Stimulated activated CD8-positive, alpha-beta memory T cell treated with anti-CD3 and anti-CD28 coated beads, Interleukin-7, amount 100 ng/mL, for 1 hour (primary cell): Measurements from ENCODE around the gene PLAA.
A peak's percentile ranks its signal among the peaks of the same experiment; 100 is the strongest.

Source experiments
- DNase-seq, 2 donors: peaks; one replicate each; pipeline ENCODE4 v3.0.0-alpha.2; 2020; ENCODE audit warnings: low read depth in 2 of 2

Gene PLAA

DNA sequence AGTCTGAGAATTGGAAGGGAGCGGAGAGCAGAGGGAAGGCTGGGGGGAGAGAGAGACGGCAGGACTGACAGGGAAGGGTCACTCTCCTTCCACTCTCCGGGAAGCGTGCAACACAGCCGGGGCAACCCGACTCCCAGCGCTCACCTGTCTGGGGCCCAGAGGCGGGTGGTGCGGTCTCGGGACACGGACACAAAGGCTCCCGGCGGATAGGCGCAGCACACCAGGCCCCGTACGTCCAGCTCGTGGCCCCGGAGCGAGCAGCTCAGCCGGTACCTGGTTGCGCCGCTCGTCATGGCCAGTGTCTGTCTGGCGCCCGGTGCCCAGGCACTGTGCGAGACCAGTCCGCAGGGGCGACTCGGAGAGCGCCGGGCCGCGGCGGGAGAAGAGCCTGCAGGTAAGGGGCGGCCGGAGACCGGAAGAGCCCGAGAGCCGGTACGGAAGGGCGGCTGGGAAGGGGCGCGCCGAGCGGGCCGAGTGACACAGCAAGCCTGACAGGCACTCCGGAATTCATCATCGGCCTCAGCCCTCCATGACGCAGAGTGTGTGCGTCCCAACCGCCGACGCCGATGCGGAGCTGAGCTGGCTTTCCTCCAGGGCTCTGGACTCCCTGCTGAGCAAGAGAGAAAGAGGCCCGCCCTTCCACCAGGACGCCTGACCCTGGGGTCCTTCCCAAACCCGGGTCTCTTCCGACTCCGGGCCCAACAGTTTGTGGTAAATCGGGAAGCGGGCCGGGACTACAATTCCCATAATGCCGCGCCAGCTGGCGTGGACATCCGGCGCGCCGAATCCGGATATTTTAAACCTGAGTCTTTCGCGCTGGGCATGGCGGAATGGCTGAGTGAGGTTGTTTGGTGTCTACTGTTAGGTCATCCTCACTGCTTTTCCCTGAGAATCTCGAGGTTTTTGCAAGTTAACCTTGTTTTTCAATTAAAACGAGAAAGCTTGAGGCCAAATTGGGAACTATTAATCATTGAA lies at the start of gene PLAA:
TSS of gene PLAA (minus strand) at position 490 of the 975 bp plus-strand sequence. CDS start at position 293, 197 bp downstream.
- DNase-seq = peak; percentile 68 to 69

DNA sequence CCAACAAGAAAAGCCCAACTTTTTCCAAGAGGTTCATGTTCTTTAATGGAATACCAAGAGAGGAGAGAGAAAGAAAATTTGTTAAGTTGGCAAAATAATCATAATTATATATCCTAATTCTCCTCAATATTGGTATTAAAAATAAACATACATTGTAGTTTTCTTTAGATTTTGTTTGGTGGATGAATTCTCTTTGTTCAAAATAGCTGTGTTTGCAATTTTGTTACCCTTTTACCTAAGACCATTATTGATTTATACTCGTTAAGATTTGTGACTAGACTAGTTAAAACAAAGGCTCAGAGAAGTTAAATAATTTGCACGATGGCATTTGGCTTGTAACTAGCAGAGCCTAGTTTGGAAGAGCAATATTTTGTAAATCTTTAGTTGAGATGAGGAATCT lies 48.8 kb upstream of the PLAA start:
- no peak for DNase-seq

DNA sequence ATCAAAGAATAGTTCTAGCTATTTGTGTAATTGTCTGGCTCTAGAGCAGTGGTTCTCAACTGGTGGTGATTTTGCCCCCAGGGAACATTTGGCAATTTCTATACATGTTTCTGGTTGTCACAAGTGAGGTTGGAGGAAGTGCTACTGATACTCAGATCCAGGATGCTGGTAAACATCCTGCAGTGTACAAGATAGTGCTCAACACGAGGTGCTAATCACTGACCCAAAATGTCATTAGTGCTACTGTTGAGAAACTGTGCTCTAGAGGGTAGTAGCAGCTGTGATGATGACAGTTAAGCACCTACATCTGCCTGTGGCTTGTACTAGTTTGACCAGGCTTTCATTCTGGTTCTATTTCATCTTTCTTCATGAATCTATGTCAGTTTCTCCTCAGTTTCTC lies 36.3 kb upstream of the PLAA start:
- DNase-seq = no peak

DNA sequence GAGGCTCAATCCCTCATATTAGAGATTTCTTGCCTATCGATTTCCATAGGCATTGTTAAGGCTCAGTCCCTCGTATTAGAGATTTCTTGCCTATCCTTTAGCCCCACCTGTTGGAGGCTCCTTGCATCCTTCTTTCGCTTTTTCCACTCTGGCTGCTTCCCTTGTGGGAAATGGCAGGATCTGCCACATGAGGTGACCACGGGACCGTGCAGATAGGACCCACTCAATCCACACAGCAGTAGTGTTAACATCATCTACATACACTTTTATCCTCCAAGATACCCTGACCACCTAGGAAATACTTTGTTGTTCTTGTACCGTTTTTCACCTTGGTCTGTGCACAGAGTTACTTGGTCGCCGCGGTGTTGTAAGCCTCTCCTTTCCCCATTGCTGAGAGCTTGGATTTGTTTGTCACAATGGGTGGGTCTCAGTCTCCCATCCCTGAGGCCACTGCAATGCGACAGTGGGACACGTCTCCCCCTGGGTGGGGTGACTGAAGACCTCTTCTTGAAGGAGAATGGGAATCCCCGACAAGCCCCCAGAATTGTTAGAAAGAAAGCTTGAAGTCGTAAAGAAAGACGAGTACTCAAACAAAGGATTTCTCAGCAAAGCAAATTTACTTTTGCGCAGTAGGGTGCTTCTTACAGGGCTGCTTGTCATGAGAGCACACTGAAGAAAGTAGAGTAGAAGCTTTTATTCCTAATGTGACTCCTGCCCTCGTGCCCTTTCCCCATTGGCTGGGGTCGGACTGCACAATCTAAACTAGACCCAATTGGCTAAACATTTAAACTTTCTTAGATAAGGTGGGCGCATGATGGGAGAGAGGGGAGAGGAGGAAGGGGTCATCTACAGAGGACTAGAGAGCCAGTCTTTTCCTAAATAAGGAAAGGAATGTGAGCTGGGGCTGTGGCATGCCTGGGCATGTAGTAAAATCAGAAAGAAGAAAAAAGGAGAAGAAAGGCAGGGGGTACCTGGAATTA lies 29.0 kb upstream of the PLAA start:
- DNase-seq = no peak

DNA sequence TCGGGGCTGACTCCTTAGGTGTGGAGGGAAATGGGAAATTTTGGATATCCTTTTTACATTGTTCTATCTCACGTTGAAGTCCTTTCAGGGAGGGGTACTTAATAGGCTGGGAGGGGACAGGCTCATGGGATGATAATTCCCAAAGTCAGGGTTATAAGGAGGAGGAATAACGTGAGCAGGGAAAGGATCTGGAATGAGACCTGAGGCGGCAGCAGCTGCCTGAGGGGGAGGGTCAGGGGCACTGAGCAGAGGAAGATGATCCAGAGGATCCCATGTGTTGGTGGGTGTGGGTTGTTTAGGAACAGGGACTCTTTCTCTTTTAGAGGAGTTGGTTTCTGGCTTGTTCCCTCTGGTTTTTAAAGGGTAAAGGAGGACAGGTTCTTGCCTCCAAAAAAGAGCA lies 27.9 kb upstream of the PLAA start:
- no peak for DNase-seq

DNA sequence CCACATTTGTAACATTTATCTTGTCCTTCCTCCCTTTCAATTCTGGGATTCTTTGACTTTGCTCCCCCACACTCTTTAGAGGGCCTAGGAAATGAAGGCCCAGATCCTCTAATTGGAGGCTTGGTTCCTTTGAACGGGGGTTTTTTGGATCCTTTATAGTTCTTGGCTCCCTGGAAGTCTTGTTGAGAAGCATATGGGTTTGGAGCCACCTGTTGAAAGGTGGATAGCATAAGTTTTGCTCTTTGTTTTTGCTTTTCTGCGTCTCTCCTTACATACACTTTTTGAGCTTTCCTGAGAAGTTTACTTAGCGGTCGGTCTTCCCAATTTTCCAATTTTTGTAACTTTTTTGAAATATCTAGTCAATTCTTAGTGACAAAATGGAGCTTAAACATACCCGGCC lies 26.9 kb upstream of the PLAA start:
- no peak for DNase-seq

DNA sequence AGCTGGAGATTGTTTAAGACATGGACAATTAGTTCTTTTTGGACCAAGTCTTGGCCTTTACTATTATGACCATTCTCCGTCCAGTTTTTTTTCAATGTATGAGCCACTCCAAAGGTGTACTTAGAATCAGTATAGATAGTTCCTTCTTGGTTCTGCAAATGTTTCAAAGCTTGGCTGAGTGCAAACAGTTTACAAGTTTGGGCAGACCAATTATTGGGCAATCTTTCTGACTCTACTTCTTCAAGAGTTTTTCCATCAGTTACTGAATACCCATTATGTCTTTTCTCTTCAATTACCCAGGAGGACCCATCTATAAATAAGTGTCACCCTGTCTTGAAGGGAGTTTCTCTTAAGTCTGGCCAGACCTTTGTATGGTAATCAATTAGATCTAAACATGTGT lies 24.7 kb upstream of the PLAA start:
- DNase-seq = no peak

DNA sequence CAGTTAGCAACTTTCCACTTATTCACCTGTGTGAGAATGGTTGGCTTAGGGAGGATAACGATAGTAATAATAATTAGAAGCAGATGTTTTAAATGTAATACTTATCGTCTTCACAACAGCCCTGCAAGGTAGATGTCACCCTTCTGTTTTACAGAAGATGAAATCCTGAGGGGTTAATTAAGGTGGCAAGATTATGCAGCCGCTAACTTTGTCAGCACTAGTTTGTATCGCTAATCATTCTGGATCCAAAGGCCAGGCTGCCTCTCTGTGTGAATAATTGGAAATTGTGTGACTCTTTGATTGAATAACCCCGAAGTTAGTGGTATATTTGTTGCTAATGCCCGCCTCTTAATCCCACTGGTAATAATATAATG lies 9.8 kb upstream of the PLAA start:
- DNase-seq = no peak

DNA sequence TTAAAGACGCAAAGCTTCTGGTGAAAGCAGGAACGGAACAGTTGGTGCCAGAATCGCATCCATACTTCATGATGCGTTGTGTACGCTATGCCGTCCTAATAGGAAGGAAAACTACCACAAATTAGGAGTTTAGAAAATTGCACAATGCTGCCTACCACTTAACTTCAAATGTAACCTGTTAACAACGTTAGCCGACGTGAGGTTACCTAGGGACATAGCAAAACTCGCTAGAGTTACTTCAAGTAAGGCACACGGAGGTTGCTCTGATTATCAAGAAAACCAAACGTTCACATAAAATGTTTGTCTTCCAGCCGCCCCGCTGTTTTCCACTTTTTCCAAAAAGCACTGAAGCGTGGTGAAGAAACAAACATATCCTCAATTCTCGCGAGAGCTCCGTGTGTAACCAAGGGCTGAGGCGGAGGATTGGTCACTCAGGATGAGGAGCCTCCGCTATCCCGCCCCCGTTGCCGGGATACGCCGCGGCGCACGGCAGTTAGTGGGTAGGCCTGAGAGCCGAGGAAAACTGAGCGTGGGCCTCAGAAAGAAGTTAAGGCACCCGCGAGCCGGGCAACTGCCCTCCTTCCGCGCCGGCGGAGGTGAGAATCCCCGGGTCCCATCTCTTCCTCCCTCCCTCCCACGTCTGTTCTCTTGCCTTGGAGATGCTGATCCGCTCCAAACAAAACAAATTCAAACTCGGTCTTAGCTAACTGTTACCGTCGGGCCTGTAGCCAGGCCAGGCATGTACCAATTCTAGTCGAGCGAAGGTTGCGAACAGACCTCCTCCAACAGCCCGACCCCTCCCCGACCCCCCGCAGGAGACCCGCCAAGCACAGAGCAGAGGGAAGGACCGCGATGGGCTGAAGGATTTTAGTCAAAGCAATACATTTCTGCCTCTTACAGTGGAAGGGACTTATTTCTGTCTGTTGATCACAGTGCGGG lies 9.1 kb upstream of the PLAA start, which contains the start of gene IFT74:
TSS of gene IFT74 (plus strand) at position 492 of the 939 bp plus-strand sequence. CDS start 5,556 bp downstream, outside the sequence.
- peak; percentile 80 to 83 for DNase-seq

DNA sequence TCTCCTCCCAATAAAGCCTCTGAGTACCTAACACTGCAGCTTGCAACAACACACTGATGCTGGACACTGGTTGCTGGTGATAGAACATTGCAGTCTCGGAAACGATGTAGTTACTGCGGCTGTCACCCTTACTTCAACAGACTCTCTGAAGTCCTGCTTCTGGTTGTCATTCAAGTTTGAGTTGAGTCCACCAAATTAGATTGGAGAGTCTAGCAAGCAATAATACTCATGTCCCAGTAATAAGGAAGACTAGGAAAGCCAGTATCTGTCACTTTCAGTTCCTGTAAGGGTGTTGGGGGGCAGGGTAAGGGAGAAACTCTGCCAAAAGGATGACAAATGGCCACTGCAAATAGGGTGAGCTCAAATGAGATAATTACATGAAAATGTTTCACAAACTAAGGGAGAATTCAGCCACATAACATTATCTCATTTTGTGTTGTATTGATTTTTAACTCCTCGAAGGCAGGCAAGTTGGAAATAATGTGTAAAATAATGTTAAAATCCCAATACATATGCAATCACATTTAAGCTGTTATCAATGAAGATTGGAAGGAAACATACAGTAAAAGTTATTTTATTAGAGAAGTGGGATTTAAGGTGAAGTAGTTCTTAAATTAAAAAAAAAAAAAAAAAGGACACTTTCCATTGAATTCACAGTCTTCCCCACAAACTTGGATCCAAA lies 8.3 kb upstream of the PLAA start:
- no peak for DNase-seq

DNA sequence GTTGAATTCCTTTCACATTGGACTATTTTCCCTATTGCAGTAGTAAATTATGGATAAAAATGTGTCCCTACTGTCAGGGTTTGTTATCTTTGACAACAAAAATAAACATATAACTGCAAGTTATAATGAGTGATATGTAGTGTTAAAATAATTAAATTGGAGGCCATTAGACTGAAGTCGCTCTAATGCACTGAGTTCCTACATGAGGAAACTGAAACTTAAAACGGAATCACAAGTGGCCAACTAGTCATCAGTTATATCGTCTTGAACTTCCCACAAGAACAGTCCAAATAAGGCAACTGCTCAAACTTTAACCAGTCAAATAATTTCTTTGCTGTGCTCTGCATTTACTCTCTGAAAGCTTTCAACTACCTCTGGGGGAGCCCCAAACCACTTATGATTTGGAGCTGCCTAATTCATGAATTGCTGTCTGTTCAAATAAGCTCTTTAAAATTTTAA lies 7.0 kb upstream of the PLAA start:
- DNase-seq = no peak

DNA sequence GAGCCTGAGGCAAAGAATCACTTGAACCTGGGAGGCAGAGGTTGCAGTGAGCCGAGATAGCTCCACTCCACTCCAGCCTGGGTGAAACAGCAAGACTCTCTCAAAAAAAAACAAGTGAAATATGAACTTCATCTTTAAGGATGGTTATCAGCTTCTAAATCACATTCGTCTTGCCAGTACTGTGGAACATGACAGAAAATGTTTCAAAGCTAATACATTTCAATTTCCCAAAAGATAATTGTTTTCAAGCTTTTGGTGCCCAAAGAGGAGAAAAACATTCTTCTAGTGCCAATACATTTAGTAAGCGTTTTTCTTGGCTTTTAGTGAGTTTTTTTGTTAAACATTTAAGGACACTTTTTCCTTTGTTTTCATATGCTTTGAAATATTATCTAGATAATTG lies 4.8 kb upstream of the PLAA start:
- DNase-seq = no peak

DNA sequence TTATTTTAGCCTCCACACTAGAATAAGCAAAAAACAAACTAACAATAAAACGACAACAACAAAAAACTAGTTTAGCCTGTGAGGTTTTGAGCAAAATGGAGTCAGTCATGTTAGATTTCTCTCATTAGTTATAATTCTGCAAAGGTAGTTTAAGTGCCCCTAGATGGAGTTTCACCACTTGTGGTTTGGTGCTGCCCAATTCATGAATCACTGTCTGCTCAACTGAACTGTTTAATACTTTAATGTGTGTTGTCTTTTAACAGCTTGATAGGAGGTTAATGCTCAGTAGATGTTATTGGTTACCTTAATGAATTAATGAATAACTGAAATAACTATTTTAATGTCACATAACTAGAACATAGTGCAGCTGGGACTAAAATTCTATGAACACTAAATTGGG lies 3.5 kb upstream of the PLAA start:
- no peak for DNase-seq

DNA sequence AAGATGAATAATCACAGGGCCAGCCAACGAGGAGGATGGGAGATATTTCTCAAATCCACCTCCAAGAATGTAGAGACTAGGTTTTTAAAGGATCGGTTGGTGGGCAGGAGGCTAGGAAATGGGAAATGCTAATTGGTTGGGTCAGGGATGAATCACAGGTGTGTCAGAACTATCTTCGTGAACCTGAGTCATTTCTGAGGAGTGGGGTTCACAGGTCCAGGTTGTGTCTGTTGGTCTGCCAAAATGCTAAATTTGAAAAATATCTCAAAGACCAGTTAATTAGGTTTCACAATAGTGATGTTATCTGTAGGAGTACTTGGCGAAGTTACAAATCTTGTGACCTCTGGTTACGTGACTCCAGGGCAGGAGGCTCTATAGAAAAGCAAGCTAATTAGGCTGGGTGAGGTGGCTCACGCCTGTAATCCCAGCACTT lies 2.6 kb upstream of the PLAA start:
- no peak for DNase-seq

DNA sequence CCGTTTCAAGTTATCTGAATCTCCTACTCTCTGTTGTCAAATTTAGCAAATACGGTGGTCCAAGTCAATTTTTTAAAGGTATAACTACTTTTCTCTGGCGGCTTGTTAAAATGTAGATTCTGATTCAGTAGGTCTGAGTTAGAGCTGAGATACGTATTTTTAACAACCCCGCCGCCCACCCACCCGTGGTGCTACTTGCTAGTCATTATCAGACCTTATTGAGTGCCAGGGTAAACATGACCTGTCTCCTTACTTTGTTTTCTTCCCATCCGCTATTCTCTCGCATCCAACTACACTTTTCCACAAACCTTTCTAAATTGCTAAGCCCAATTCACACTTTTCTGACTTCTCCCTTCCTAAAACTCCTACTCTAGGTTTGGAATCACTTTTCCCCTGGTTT lies 694 bp upstream of the PLAA start:
- no peak for DNase-seq

DNA sequence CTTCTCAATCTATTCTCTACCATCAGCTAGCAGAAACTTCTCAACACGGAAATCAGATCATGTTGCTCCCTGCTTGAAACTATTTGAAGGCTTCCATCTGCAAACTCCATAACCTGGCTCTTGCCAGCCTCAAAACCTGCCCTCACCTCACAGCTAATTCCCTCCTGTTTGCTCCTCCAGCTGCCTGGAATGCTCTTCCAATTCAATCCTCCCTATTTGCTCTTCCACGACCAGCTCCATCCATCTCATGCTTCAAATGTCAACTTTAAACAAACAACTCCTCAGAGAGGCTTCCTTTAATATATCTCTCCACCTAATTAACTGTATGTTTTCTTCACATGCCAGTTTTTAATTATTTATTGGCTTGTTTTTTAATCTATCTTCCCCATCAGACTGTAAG lies 1.5 kb downstream of the PLAA start:
- no peak for DNase-seq

DNA sequence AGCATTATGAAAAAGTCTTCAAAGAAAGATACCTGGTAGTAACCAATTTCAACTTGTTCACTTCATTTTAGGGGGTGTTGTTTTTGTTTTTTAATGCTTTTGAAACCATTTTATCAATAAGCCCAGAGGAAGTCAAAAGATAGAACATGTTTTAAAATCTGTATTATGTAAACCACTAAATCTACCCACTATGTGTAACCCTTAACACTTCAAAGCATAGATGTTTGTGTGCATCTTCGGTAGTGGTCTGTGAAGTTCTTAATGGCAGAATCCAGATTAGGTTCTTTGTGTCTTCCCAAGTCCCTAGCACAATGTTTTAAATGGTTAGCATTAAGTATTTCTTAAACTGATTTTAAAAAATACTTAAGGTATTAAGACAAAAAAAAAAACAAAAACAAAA lies 6.3 kb downstream of the PLAA start:
- no peak for DNase-seq

DNA sequence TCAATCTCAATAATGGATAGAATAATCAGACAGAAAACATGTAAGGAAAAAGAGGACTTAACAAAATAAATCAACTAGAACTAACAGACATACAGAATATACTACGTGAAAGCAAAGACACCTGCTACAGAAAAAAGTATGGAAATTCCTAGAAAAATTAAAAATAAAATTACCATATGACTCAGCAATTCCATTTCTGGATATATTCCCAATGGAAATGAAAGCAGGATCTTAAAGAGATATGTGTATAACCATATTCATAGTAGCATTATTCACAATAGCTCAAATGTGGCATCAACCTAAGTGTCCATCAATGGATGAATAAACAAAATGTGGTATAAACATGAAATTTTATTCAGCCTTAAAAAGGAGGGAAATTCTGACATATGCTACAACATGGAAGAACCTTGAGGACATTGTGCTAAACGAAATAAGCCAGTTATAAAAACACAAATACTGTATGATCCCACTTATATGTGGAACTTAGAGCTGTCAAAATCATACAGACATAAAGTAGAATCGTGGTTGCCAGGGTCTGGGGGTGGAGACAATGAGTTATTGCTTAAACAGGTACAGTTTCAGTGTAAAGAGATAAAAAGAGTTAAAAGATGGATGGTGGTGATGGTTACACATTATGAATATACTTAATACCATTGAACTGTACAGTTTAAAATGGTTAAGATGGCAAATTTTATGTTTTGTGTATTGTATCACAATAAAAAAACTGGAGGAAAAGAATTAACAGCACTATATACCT lies 6.9 kb downstream of the PLAA start:
- DNase-seq = no peak

DNA sequence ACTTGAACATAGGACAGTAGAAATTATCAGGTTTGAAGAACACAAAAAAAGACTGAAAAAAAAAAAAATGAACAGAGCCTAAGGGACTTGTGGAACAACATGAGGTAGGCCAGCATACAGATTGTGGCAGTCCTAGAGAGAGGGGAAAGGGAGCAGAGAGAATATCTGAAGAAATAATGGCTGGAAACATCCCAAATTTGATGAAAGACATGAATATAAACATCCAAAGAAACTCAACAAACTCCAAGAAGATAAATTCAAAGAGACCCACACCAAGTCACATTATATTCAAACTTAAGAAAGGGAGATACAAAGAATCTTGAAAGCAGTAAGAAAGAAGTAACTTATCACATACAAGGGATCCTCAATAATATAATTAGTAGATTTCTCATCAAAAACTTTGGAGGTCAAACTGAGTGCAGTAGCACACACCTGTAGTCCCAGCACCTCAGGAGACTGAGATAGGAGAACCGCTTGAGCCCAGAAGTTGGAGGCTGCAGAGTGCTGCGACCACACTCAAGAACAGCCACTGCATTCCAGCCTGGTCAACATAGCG lies 9.1 kb downstream of the PLAA start:
- DNase-seq = no peak
